B cell (primary cell): ENCODE measurements around the gene SELENON. TPM values are rescaled to one million over a fixed set of nuclear protein-coding genes. Genes with fewer than 3 reads are reported as not detected.

Experiments
- ATAC-seq: fragments of 200-7000 bp; cut with Tn5 transposase; one replicate; pipeline ENCODE4 v1.10.0; 2021; ENCODE audit warnings: low read depth, mild to moderate bottlenecking, moderate number of reproducible peaks, moderate library complexity
- CTCF ChIA-PET: fragments of 350-600 bp; sonication (Branson Sonifier 250); formaldehyde crosslinking; loops from one replicate; lab custom pipeline; 2021; ENCODE audit warnings: antibody characterized with exemption, inconsistent platforms; lab: Charles Lee
- POLR2A ChIA-PET: fragments of 350-600 bp; sonication (Branson Sonifier 250); formaldehyde crosslinking; loops from one replicate; lab custom pipeline; 2021; ENCODE audit warnings: antibody characterized with exemption; lab: Charles Lee
- DNase-seq: peaks from one replicate; pipeline ENCODE4 v3.0.0; 2013
- H2AFZ ChIP-seq: 2 replicates; pipeline ENCODE4 v1.6.1; 2012; ENCODE audit warnings: mild to moderate bottlenecking, low read depth, low read length; ENCODE audit not compliant: insufficient read depth, poor library complexity, severe bottlenecking
- H3K27ac ChIP-seq, 2 donors: 1 replicate in 1 of 2; 2 replicates in 1 of 2; pipeline ENCODE4 v1.5.1; 2012 to 2013; ENCODE audit warnings: low read length in 2 of 2, mild to moderate bottlenecking in 2 of 2, moderate library complexity in 1 of 2
- H3K27me3 ChIP-seq, 4 experiments: fragments of 200-600 bp in 1 of 4; sonication (generic) in 1 of 4; replicated peaks in 1 of 4; 1 replicate in 2 of 4; 2 replicates in 2 of 4; pipeline versions ENCODE4 v1.6.1 to v1.7.0; 2013 to 2016; ENCODE audit warnings: low read length in 3 of 4, mild to moderate bottlenecking in 2 of 4, mixed read lengths in 1 of 4, moderate library complexity in 1 of 4; ENCODE audit not compliant: insufficient read depth in 4 of 4, control insufficient read depth in 3 of 4; ENCODE audit errors: control extremely low read depth in 1 of 4
- H3K36me3 ChIP-seq, 2 experiments: replicated peaks in 1 of 2; 1 replicate in 1 of 2; 2 replicates in 1 of 2; pipeline versions ENCODE4 v1.6.1 to v1.7.1; 2013; ENCODE audit warnings: low read length in 1 of 2; ENCODE audit not compliant: insufficient read depth in 2 of 2, control insufficient read depth in 1 of 2; ENCODE audit errors: control extremely low read depth in 1 of 2, extremely low read depth in 1 of 2
- H3K4me1 ChIP-seq, 2 donors: fragments of 200-600 bp in 1 of 2; sonication (generic) in 1 of 2; 1 replicate in 1 of 2; 2 replicates in 1 of 2; pipeline versions ENCODE4 v1.5.1 to v1.6.1; 2013 to 2017; ENCODE audit warnings: low read length in 2 of 2; ENCODE audit not compliant: control insufficient read depth in 2 of 2, insufficient read depth in 2 of 2
- H3K4me2 ChIP-seq: replicated peaks from 2 replicates; pipeline ENCODE3; 2012; ENCODE audit warnings: mild to moderate bottlenecking, low read depth, low read length; ENCODE audit not compliant: poor library complexity, severe bottlenecking
- H3K4me3 ChIP-seq, 5 experiments: fragments of 200-600 bp in 1 of 5; sonication (generic) in 1 of 5; 1 replicate in 3 of 5; 2 replicates in 2 of 5; pipeline versions ENCODE4 v1.5.1 to v1.7.0; 2011 to 2016; ENCODE audit warnings: low read length in 4 of 5, mild to moderate bottlenecking in 4 of 5, low read depth in 2 of 5, control low read depth in 1 of 5, moderate library complexity in 1 of 5; ENCODE audit not compliant: insufficient read depth in 1 of 5; ENCODE audit errors: control extremely low read depth in 1 of 5, extremely low read depth in 1 of 5
- H3K79me2 ChIP-seq: fragments of 200-600 bp; sonication (generic); one replicate; pipeline ENCODE4 v1.6.0; 2016; ENCODE audit warnings: low read length; ENCODE audit not compliant: control insufficient read depth, insufficient read depth
- H3K9ac ChIP-seq: fragments of 200-600 bp; sonication (generic); 2 replicates; pipeline ENCODE4 v1.6.1; 2017; ENCODE audit warnings: mild to moderate bottlenecking, low read length, moderate library complexity
- H3K9me3 ChIP-seq, 3 donors: one replicate each; pipeline versions ENCODE4 v1.6.1 to v1.7.1; 2013; ENCODE audit warnings: low read length in 2 of 3; ENCODE audit not compliant: control insufficient read depth in 2 of 3, insufficient read depth in 1 of 3; ENCODE audit errors: control extremely low read depth in 1 of 3
- H4K20me1 ChIP-seq: 2 replicates; pipeline ENCODE4 v1.6.0; 2012; ENCODE audit warnings: mild to moderate bottlenecking, low read length; ENCODE audit not compliant: insufficient read depth, control insufficient read depth, poor library complexity, severe bottlenecking
- H3K27ac Mint-ChIP-seq: one replicate; pipeline ENCODE4 v1.8.0; 2021; ENCODE audit warnings: mixed read lengths
- H3K27me3 Mint-ChIP-seq: one replicate; pipeline ENCODE4 v1.8.0; 2021; ENCODE audit warnings: mixed read lengths
- H3K4me1 Mint-ChIP-seq: one replicate; pipeline ENCODE4 v1.8.0; 2021; ENCODE audit warnings: mixed read lengths
- H3K4me3 Mint-ChIP-seq: one replicate; pipeline ENCODE4 v1.8.0; 2021; ENCODE audit warnings: mixed read lengths
- H3K9me3 Mint-ChIP-seq: one replicate; pipeline ENCODE4 v1.8.0; 2022; ENCODE audit warnings: mixed read lengths; ENCODE audit not compliant: insufficient read depth
- CTCF ChIP-seq: fragments of 200-600 bp; IDR thresholded peaks from one replicate; pipeline ENCODE4 v1.8.0; 2022; ENCODE audit warnings: antibody characterized with exemption, mild to moderate bottlenecking
- EZH2 ChIP-seq: IDR thresholded peaks from 2 replicates; pipeline ENCODE4 v1.6.1; 2012; ENCODE audit warnings: borderline replicate concordance, low read depth, mild to moderate bottlenecking, moderate library complexity, low read length; ENCODE audit not compliant: insufficient read depth, poor library complexity, severe bottlenecking
- WGBS: methylation state at CpG from one replicate; pipeline ENCODE4 v1.1.5; 2013; ENCODE audit warnings: missing lambda C conversion rate; ENCODE audit not compliant: insufficient coverage; 5-methylcytosine and 5-hydroxymethylcytosine counted together
- intact Hi-C: fragments of 100-400 bp; cut with micrococcal nuclease; formaldehyde crosslinking; loops from one replicate; pipeline ENCODE4 v1.10.0; 2022
- polyA plus RNA-seq: library from polyadenylated mRNA; depleted of rRNA; stranded (reverse); fragments of >200 nt; gene quantifications from 2 replicates; pipeline ENCODE4 v1.2.3, GENCODE V29; 2012
- total RNA-seq, 2 donors: library from RNA; stranded (reverse); fragments of 120-200 nt in 1 of 2; gene quantifications; 1 replicate in 1 of 2; 2 replicates in 1 of 2; pipeline versions ENCODE4 v1.2.3 to v1.2.4, GENCODE V29; 2013 to 2022

Gene SELENON
- total and polyA plus RNA-seq, 2 donors (not counting 1 experiment from before 2014, with no cell fraction given): 10.9 to 16.5 TPM

- intact Hi-C loops: no loop called here
- H3K4me1 Mint-ChIP-seq: peaks cover 18% of the 10 kb centered on the region
- no peak overlapping the region for H3K4me3 Mint-ChIP-seq
- Histone ChIP-seq H3K36me3 (no peaks in the 10 kb centered on the region), H3K27me3 (peaks cover 0 to 20% (median 3%) of the 10 kb centered on the region in 4 experiments), H3K27ac (no peak overlapping the region), H3K79me2 (no peaks in the 10 kb centered on the region), H2AFZ (no peak overlapping the region), H3K4me2 (no peak overlapping the region), H3K4me3 (no peak overlapping the region), H3K4me1 (peaks cover 11 to 18% of the 10 kb centered on the region in 2 donors), H3K9ac (no peak overlapping the region), H3K9me3 (peaks cover 0 to 3% (median 0%) of the 10 kb centered on the region in 3 donors), H4K20me1 (no peaks in the 10 kb centered on the region)
- peaks cover 21% of the 10 kb centered on the region for H3K27me3 Mint-ChIP-seq
- no peak overlapping the region for H3K27ac Mint-ChIP-seq
- DNase-seq (no peak), ATAC-seq (no peak)
- CTCF ChIA-PET: no interaction called here
- TF ChIP-seq CTCF: no peak
- no peak for TF ChIP-seq EZH2
- WGBS: 86% methylated on average over 13 of the region's 13 CpGs
- POLR2A ChIA-PET: no interaction called here
- H3K9me3 Mint-ChIP-seq: no peaks in the 10 kb centered on the region
These were observed 33.1 kb upstream of the SELENON start for GRCh38 chr1:25766721-25767436.

DNA sequence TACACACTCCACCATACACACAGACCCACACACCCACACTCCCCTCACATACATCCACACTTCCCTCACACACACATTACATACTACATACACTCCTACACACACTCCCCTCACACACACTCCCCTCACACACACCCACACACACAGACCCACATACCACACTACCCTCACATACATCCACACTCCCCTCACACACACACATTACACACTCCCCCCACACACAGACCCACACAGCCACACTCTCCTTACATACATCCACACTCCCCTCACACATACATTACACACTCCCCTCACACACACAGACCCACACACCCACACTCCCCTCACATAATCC is 32.6 kb upstream of the SELENON start:
- CTCF ChIA-PET: no interaction called here
- Histone ChIP-seq H3K4me3 (no peak overlapping the region), H3K27me3 (peaks cover 0 to 25% (median 7%) of the 10 kb centered on the region in 4 experiments), H4K20me1 (no peaks in the 10 kb centered on the region), H3K4me1 (peaks cover 13 to 20% of the 10 kb centered on the region in 2 donors), H3K79me2 (no peaks in the 10 kb centered on the region), H3K27ac (no peak overlapping the region), H3K9ac (no peak overlapping the region), H3K4me2 (no peak overlapping the region), H3K9me3 (peaks cover 0 to 3% (median 0%) of the 10 kb centered on the region in 3 donors), H2AFZ (no peak overlapping the region), H3K36me3 (no peaks in the 10 kb centered on the region)
- Mint-ChIP-seq H3K27me3 (peaks cover 25% of the 10 kb centered on the region), H3K27ac (no peak overlapping the region), H3K4me3 (no peak overlapping the region), H3K4me1 (peaks cover 19% of the 10 kb centered on the region), H3K9me3 (no peaks in the 10 kb centered on the region)
- intact Hi-C loops: no loop called here
- DNase-seq (no peak), ATAC-seq (no peak)
- TF ChIP-seq EZH2 (no peak), CTCF (no peak)
- POLR2A ChIA-PET: no interaction called here
